ENCODE results near the gene DUSP10.

DNA sequence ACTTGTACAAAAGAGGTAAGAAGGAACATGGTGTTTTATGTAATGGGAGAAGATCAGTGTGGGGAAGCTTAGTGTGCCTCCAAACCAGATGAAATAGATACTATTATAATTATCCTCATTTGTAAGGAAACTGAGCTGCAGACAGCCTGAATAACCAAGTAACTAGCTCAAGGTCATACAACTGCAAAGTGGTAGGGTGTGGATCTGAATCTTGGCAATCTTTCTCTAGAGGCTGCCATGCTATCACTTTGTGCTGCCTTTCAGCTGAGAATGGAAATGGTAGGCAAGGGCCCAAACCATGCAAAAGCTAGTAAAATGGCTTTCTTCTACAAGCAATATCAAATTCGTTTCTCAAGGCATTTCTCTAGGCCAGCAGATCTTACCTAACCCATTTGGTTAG, 51.0 kb downstream of the DUSP10 start:
- TF ChIP-seq, protein P1, sequence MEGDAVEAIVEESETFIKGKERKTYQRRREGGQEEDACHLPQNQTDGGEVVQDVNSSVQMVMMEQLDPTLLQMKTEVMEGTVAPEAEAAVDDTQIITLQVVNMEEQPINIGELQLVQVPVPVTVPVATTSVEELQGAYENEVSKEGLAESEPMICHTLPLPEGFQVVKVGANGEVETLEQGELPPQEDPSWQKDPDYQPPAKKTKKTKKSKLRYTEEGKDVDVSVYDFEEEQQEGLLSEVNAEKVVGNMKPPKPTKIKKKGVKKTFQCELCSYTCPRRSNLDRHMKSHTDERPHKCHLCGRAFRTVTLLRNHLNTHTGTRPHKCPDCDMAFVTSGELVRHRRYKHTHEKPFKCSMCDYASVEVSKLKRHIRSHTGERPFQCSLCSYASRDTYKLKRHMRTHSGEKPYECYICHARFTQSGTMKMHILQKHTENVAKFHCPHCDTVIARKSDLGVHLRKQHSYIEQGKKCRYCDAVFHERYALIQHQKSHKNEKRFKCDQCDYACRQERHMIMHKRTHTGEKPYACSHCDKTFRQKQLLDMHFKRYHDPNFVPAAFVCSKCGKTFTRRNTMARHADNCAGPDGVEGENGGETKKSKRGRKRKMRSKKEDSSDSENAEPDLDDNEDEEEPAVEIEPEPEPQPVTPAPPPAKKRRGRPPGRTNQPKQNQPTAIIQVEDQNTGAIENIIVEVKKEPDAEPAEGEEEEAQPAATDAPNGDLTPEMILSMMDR (conservative IDR thresholded peaks at IDR 0.05; ENCODE audit: low read depth, low read length): no peak
- no peak for TF ChIP-seq EZH2 (IDR thresholded peaks at IDR 0.05; ENCODE audit: borderline replicate concordance, low read depth, low read length, poor library complexity, severe bottlenecking)

Measured in A673 (cell line).